Measurements from ENCODE around the gene SCUBE3. TPM values are rescaled to one million over a fixed set of nuclear protein-coding genes. Genes with fewer than 3 reads are reported as not detected.

SCUBE3 gene
- total and polyA plus RNA-seq, 2 experiments from 2014 or later = 0.39 to 1.1 TPM

- TF ChIP-seq, protein P1, sequence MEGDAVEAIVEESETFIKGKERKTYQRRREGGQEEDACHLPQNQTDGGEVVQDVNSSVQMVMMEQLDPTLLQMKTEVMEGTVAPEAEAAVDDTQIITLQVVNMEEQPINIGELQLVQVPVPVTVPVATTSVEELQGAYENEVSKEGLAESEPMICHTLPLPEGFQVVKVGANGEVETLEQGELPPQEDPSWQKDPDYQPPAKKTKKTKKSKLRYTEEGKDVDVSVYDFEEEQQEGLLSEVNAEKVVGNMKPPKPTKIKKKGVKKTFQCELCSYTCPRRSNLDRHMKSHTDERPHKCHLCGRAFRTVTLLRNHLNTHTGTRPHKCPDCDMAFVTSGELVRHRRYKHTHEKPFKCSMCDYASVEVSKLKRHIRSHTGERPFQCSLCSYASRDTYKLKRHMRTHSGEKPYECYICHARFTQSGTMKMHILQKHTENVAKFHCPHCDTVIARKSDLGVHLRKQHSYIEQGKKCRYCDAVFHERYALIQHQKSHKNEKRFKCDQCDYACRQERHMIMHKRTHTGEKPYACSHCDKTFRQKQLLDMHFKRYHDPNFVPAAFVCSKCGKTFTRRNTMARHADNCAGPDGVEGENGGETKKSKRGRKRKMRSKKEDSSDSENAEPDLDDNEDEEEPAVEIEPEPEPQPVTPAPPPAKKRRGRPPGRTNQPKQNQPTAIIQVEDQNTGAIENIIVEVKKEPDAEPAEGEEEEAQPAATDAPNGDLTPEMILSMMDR (conservative IDR thresholded peaks at IDR 0.05; ENCODE audit: low read depth in 2 of 2) = no peak
- TF ChIP-seq EZH2 (IDR thresholded peaks at IDR 0.05; ENCODE audit: low read depth, unreplicated experiment) = no peak
- TF ChIP-seq JUNB (IDR thresholded peaks at IDR 0.05; ENCODE audit: unreplicated experiment) = no peak
- no peak for TF ChIP-seq EZH2phosphoT487 (IDR thresholded peaks at IDR 0.05; ENCODE audit: unreplicated experiment)
- no peak for TF ChIP-seq POLR2AphosphoS5 (IDR thresholded peaks at IDR 0.05; ENCODE audit: low read depth)
- no peak for TF ChIP-seq ETS1 (IDR thresholded peaks at IDR 0.05)
- no peak for TF ChIP-seq CREB1 (CRISPR knock-in tag; IDR thresholded peaks at IDR 0.05; ENCODE audit: low read depth)
- TF ChIP-seq ZNF331 (CRISPR knock-in tag; IDR thresholded peaks at IDR 0.05; ENCODE audit: low read depth) = no peak
- no peak for TF ChIP-seq ZNF114 (CRISPR knock-in tag; IDR thresholded peaks at IDR 0.05)
- TF ChIP-seq ZNF462 (CRISPR knock-in tag; IDR thresholded peaks at IDR 0.05) = no peak
- no peak for TF ChIP-seq STAT1 (IDR thresholded peaks at IDR 0.05; ENCODE audit: unreplicated experiment)
- TF ChIP-seq NANOG (IDR thresholded peaks at IDR 0.05; ENCODE audit: borderline replicate concordance) = no peak
- TF ChIP-seq REST (IDR thresholded peaks at IDR 0.05; ENCODE audit: unreplicated experiment) = no peak
- H3F3A ChIP-seq (replicated peaks; ENCODE audit: low read depth) = no peaks in the 10 kb centered on the region
- no peak overlapping the region; the same call in 2 of the 3 replicates for H3K4me3 Mint-ChIP-seq
- peaks cover 14% of the 10 kb centered on the region for H3K36me3 Mint-ChIP-seq (ENCODE audit: low read depth)
- no peak overlapping the region for H3K4me2 ChIP-seq
- peak overlapping the region; percentile 76; the same call in 1 of the 2 replicates for H3K27ac ChIP-seq (ENCODE audit: low read depth)
- no peak for ATAC-seq
- DNase-seq (ENCODE audit: low spot score) = no peak
- no peak overlapping the region for H3K4me3 ChIP-seq
- H3K27me3 Mint-ChIP-seq (ENCODE audit: insufficient read depth, low read depth, poor library complexity) = peaks cover 11% of the 10 kb centered on the region
- peaks cover 19% of the 10 kb centered on the region for H3K4me1 ChIP-seq (ENCODE audit: insufficient read depth)
- H3K27ac Mint-ChIP-seq = no peak overlapping the region
- H2AFZ ChIP-seq = peak overlapping the region; percentile 50; the same call in 1 of the 2 replicates
- peaks cover 25% of the 10 kb centered on the region for H3K4me1 Mint-ChIP-seq
- no peaks in the 10 kb centered on the region for H3K9me2 ChIP-seq (ENCODE audit: insufficient read depth)
- no peaks in the 10 kb centered on the region for H4K20me1 ChIP-seq (replicated peaks; ENCODE audit: insufficient read depth)
- H3K36me3 ChIP-seq (ENCODE audit: insufficient read depth) = no peaks in the 10 kb centered on the region; the same call in 1 of the 2 replicates
- no peaks in the 10 kb centered on the region for H3K79me2 ChIP-seq (replicated peaks; ENCODE audit: insufficient read depth)
- no peaks in the 10 kb centered on the region for H3K9me3 Mint-ChIP-seq
- no peaks in the 10 kb centered on the region for H3K27me3 ChIP-seq (ENCODE audit: insufficient read depth)
These were observed 83.3 kb downstream of the SCUBE3 start for GRCh38 chr6:35296931-35297600.

Measured in GM23338 (cell line).